Activated CD4-positive, alpha-beta T cell treated with anti-CD3 and anti-CD28 coated beads, Interleukin-2, amount 10 ng/mL, durations not matched to agents 7 days and 5 days (primary cell): ENCODE data around the gene STAG1. TPM values are rescaled to one million over a fixed set of nuclear protein-coding genes. Genes with fewer than 3 reads are reported as not detected.
"Not testable (repeated sequence)": the region's sequence is repeated elsewhere in the genome, so short reads cannot be mapped to it uniquely, and the experiment has no call there.

ENCODE experiments used
- CTCF ChIA-PET: fragments of 350-600 bp; sonication (Branson Sonifier 250); formaldehyde crosslinking; loops from one replicate; lab custom pipeline; 2021; ENCODE audit warnings: antibody characterized with exemption; lab: Charles Lee
- POLR2A ChIA-PET: fragments of 350-600 bp; sonication (Branson Sonifier 250); formaldehyde crosslinking; loops from one replicate; lab custom pipeline; 2021; ENCODE audit warnings: antibody characterized with exemption; lab: Charles Lee
- DNase-seq: peaks from one replicate; pipeline ENCODE4 v3.0.0-alpha.2; 2020
- H3K27ac Mint-ChIP-seq: one replicate; pipeline ENCODE4 v1.8.0; 2021; ENCODE audit warnings: mild to moderate bottlenecking, moderate library complexity, mixed read lengths
- H3K27me3 Mint-ChIP-seq: one replicate; pipeline ENCODE4 v1.8.0; 2021; ENCODE audit warnings: mixed read lengths
- H3K36me3 Mint-ChIP-seq: one replicate; pipeline ENCODE4 v1.8.0; 2021; ENCODE audit warnings: low read depth, mixed read lengths
- H3K4me1 Mint-ChIP-seq: one replicate; pipeline ENCODE4 v1.8.0; 2021; ENCODE audit warnings: mixed read lengths
- H3K4me3 Mint-ChIP-seq: one replicate; pipeline ENCODE4 v1.8.0; 2021; ENCODE audit warnings: mild to moderate bottlenecking, moderate library complexity, mixed read lengths
- H3K9me3 Mint-ChIP-seq: one replicate; pipeline ENCODE4 v1.8.0; 2021; ENCODE audit warnings: mixed read lengths
- total RNA-seq, 2 experiments: library from RNA; stranded (reverse); gene quantifications; one replicate each; pipeline ENCODE4 v1.2.3, GENCODE V29; 2021

STAG1 gene
- total RNA-seq, 2 experiments from 2014 or later, result 40.9 to 45.7 TPM

DNA sequence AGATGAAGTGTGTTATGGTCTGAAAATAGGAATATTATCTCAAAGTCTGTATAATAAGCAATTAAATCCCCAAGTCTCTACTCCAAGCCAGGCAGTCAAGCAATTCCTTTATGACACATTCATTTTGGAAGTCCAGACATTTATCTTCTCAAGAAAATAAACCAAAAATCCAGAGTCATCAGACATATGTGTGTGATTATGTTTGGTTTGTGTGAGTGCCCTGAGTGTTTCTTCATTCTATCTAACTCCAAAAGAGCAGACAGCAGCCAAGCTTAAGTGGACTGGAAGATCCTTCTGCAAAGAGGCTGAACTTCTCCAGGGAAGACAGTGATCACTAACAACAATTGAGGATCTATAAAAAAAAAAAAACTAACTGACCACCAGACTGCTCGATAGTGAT lies 239.8 kb downstream of the STAG1 start:
- no peaks in the 10 kb centered on the region for H3K27me3 Mint-ChIP-seq
- H3K27ac Mint-ChIP-seq, result no peak overlapping the region
- no peaks in the 10 kb centered on the region for H3K4me1 Mint-ChIP-seq
- DNase-seq, result no peak
- H3K36me3 Mint-ChIP-seq, result peaks cover 17% of the 10 kb centered on the region
- H3K9me3 Mint-ChIP-seq, result no peaks in the 10 kb centered on the region
- ChIA-PET POLR2A (no interaction called here), CTCF (interaction anchor here (1.7 kb wide), 1 partner anchor 78 kb away, joined by 3 read pairs; no protein-coding TSS in a partner anchor)
- no peak overlapping the region for H3K4me3 Mint-ChIP-seq

DNA sequence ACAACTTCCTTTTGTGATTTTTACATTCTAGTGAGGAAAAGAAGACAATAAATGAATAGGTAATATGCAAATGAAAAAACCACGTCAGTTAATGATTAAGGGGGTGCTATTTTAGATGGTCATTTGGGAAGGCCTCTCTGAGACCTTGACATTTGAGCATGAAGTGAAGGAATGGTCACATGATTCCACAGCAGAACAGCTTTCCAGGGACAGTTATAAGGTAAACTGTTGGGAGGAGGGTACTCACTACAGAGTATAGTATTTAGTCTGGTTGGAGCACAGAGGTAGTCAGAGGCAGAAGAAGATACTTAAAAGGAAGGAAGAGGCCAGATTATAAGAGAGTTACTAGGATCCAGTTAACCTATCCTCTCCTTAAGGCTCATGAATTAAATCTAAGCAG lies 246.5 kb downstream of the STAG1 start:
- no peak overlapping the region for H3K4me3 Mint-ChIP-seq
- H3K27me3 Mint-ChIP-seq, result no peaks in the 10 kb centered on the region
- H3K36me3 Mint-ChIP-seq, result peaks cover 4% of the 10 kb centered on the region
- no peaks in the 10 kb centered on the region for H3K9me3 Mint-ChIP-seq
- CTCF ChIA-PET, result no interaction called here
- H3K4me1 Mint-ChIP-seq, result no peaks in the 10 kb centered on the region
- DNase-seq, result no peak
- no peak overlapping the region for H3K27ac Mint-ChIP-seq
- POLR2A ChIA-PET, result no interaction called here

DNA sequence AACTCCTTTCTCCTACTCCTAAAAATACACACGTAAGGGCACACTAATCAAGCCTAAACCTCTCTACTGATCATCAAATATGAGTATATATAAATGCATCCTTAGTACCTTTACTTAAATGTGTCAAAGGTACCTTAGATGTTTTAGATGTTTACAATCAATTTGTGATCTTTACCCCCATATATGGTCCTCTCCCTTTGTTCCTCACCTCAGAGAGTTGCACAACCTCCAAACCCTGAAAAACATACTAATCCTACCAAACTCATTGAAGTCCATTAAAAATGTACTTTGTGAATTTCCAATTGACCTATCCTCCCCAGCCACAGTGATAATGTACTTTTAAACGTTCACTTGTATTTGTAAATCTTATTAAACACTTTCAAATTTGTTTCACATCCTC lies 249.1 kb downstream of the STAG1 start:
- H3K27me3 Mint-ChIP-seq, result no peaks in the 10 kb centered on the region
- peaks cover 7% of the 10 kb centered on the region for H3K36me3 Mint-ChIP-seq
- CTCF ChIA-PET, result no interaction called here

DNA sequence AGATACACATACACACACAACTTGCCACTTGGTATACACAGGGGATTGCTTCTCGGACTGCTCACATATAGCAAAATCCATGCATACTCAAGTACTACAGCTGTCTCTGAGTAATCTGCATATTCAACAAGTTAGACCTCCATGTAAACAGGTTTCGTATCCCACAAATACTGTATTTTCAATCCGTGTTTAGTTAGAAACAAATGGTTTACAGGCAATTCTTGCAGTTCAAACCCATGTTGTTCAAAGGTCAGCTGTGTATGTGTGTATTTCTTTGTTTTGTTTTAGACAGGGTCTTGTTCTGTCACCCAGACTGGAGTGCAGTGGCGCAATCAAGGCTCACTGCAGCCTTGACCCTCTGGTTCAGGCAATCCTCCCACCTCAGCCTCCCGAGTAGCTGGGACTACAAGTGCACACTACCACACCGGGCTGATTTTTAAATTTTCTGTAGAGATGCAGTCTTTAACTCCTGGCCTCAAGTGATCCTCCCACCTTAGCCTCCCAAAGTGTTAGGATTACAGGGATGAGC lies 253.2 kb downstream of the STAG1 start:
- Mint-ChIP-seq H3K27me3 (no peaks in the 10 kb centered on the region), H3K4me1 (no peaks in the 10 kb centered on the region), H3K36me3 (peaks cover 21% of the 10 kb centered on the region), H3K27ac (no peak overlapping the region), H3K4me3 (no peak overlapping the region), H3K9me3 (peaks cover 4% of the 10 kb centered on the region)
- DNase-seq, result no peak
- ChIA-PET CTCF (no interaction called here), POLR2A (no interaction called here)

More for the DNA sequence above, 249.1 kb downstream of the STAG1 start:
- Mint-ChIP-seq H3K27ac (no peak overlapping the region), H3K4me3 (no peak overlapping the region), H3K9me3 (no peaks in the 10 kb centered on the region), H3K4me1 (no peaks in the 10 kb centered on the region)
- POLR2A ChIA-PET, result no interaction called here
- no peak for DNase-seq

DNA sequence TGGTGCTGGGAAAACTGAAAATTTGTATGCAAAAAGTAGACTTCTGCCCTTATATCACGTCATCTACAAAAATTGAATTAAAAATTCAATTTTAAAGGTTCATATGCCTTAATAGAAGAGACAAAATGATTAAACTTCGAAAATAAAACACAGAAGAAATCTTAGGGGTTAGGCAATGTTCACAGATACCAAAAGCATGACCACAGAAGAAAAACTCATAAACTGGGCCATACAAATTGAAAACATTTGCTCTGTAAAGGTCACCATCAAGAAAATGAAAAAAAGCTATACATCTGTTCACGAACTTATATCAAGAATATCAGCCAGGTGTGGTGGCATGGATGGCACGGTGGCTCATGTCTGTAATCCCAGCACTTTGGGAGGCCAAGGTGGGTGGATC lies 257.0 kb downstream of the STAG1 start:
- ChIA-PET POLR2A (no interaction called here), CTCF (no interaction called here)
- Mint-ChIP-seq H3K27me3 (no peaks in the 10 kb centered on the region), H3K4me1 (no peaks in the 10 kb centered on the region), H3K9me3 (peaks cover 4% of the 10 kb centered on the region), H3K4me3 (no peak overlapping the region), H3K27ac (no peak overlapping the region), H3K36me3 (peaks cover 38% of the 10 kb centered on the region)
- no peak for DNase-seq

DNA sequence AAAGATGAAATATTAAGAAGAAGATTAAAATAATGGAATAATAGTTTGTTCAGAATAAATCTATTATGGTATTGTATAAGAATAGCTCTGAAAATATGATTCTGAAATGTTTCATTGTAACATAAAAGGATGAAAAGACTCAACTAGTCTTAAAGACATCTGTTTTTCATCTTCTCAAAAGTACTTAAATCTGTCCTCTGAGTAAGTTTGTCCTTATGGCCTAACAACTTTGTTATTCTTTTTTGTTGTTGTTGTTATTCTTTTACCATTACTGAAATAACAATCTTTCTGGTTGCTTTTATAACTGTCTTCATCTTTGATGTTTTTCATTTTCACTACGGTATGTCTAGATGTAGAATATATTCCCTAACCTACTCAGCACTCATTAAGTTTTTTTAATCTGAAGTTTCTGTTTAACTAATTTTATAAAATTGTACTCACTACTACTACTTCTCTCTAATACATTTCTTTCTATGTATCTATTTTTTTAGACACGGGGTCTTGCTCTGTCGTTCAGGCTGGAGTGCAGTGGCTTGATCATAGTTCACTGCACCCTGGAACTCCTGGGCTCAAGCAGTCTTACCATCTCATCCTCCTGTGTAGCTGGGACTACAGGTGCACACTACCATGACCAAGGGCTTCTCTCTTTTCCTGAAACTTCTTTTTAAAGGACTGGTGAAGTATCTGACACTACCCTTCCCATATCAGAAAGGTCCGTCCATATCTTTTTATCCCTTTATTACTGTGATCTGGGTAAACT lies 261.4 kb downstream of the STAG1 start:
- CTCF ChIA-PET, result no interaction called here
- no peaks in the 10 kb centered on the region for H3K4me1 Mint-ChIP-seq
- H3K27me3 Mint-ChIP-seq, result no peaks in the 10 kb centered on the region
- H3K9me3 Mint-ChIP-seq, result peaks cover 4% of the 10 kb centered on the region
- peaks cover 46% of the 10 kb centered on the region for H3K36me3 Mint-ChIP-seq
- peak overlapping the region; percentile 11 for H3K27ac Mint-ChIP-seq
- no peak for DNase-seq
- POLR2A ChIA-PET, result no interaction called here
- no peak overlapping the region for H3K4me3 Mint-ChIP-seq

DNA sequence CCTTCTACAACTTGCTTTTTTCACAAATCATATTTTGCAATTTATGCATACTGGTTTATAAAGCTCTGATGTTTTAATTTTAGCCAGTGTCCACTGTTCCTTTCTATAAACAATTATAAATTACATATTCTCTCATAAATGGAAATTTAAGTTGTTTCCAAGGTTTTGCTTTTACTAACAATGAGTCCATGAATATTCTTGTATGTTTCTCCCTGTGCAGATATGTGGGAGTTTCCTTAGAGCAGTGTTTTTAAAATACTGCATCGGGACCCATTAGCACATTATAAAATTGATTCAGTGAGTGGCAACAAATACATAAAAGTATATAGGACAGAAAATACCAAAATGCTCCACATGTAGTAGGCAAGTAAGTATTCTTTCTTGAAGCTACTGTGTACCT lies 266.4 kb downstream of the STAG1 start:
- H3K4me3 Mint-ChIP-seq, result no peak overlapping the region
- H3K27me3 Mint-ChIP-seq, result no peaks in the 10 kb centered on the region
- no peak for DNase-seq
- H3K9me3 Mint-ChIP-seq, result no peaks in the 10 kb centered on the region
- H3K36me3 Mint-ChIP-seq, result peaks cover 28% of the 10 kb centered on the region
- ChIA-PET POLR2A (no interaction called here), CTCF (interaction anchor here (1.6 kb wide), 1 partner anchor 9 kb away, joined by 4 read pairs; no protein-coding TSS in a partner anchor)
- no peaks in the 10 kb centered on the region for H3K4me1 Mint-ChIP-seq
- no peak overlapping the region for H3K27ac Mint-ChIP-seq

DNA sequence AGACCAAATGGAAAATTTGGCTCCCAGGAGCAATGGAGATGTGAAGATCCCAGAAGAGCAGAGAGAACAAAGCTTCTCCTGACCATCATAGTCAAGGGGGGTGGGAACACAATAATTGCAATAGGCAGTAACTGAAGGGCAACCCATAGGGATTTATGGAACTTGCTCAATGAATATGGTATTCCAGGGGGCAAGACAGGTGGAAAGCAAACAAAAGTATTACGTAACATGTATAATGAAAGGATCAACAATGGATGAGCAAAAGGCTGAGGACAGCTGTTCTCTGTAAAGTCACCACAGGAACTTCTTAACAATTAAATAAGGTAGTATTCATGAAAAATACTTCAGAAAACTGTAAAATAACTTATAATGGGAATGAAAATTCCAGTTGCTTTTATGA lies 275.9 kb downstream of the STAG1 start:
- Mint-ChIP-seq H3K4me1 (no peaks in the 10 kb centered on the region), H3K27ac (no peak overlapping the region), H3K9me3 (no peaks in the 10 kb centered on the region), H3K36me3 (peaks cover 31% of the 10 kb centered on the region), H3K27me3 (no peaks in the 10 kb centered on the region), H3K4me3 (no peak overlapping the region)
- no peak for DNase-seq
- ChIA-PET CTCF (interaction anchor here (0.6 to 1.4 kb wide), 2 partner anchors 10 to 558 kb away, joined by 3 to 4 read pairs; no protein-coding TSS in a partner anchor), POLR2A (no interaction called here)

DNA sequence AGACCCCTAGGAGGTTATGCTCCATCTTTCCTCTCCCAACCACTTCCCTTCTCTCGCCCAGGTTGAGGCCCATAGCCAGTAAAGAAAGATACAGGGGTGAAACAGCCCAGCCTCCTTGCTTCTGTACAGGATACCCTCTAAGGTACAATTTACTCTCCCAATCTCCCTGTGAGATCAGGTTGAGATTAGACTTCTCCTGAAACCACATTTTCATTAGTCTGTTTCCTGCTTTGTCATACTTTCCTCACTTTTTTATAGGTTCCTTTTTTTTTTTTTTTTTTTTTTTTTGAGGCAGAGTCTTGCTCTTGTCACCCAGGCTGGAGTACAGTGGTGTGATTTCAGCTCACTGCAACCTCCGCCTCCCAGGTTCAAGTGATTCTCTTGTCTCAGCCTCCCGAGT lies 277.3 kb downstream of the STAG1 start:
- DNase-seq, CTCF ChIA-PET, H3K27me3 Mint-ChIP-seq, H3K4me3 Mint-ChIP-seq, H3K27ac Mint-ChIP-seq, H3K9me3 Mint-ChIP-seq, H3K4me1 Mint-ChIP-seq, POLR2A ChIA-PET: not testable (repeated sequence)
- peaks cover 45% of the 10 kb centered on the region for H3K36me3 Mint-ChIP-seq

DNA sequence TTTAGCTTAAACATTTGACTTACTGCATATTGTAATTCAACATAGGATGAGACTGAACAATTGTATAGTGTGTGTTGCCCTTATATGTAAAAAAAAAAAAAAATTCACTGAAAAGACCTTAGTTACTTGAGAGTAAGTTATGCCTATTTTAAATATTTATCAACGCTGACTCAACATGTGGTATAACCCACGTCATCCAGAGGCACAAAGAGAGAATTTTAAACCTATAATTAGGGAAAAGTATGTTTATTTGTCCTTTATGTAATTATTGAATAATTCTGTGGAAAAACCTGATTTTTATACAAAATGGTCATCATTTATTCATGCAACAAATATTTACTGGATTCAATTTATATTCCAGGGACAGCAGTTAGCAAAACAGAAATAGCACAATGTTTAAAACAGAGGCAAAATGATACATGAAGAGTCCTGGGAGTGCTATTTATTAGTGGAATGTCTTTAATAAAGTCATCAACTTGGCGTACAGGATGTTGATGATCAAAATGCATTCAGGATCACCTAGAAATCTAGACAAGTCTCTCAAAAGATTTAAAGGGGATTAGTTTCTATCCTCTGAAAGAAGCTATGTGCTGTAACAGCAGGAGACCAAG lies 278.4 kb downstream of the STAG1 start:
- peaks cover 48% of the 10 kb centered on the region for H3K36me3 Mint-ChIP-seq
- CTCF ChIA-PET, result interaction anchor here (0.5 kb wide), 1 partner anchor 9 kb away, joined by 3 read pairs; no protein-coding TSS in a partner anchor

DNA sequence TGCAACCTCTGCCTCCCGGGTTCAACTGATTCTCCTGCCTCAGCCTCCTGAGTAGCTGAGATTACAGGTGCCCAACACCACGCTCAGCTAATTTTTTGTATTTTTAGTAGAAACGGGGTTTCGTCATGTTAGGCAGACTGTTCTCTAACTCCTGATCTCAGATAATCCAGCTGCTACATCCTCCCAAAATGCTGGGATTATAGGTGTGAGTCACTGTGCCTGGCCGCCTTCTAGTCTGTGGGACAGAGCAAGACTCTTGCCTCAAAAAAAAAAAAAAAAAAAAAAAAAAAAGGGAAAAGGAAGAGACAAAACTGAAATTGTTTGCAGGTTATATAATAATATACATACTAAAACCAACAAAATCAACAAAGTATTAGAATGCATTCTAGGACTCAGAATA lies 286.9 kb downstream of the STAG1 start:
- H3K4me1 Mint-ChIP-seq, result no peaks in the 10 kb centered on the region
- POLR2A ChIA-PET, result no interaction called here
- peaks cover 53% of the 10 kb centered on the region for H3K36me3 Mint-ChIP-seq
- no peak for DNase-seq
- CTCF ChIA-PET, result interaction anchor here (1.2 kb wide), 1 partner anchor 8 kb away, joined by 3 read pairs; no protein-coding TSS in a partner anchor
- H3K4me3 Mint-ChIP-seq, result no peak overlapping the region
- no peak overlapping the region for H3K27ac Mint-ChIP-seq
- H3K27me3 Mint-ChIP-seq, result no peaks in the 10 kb centered on the region
- H3K9me3 Mint-ChIP-seq, result peaks cover 14% of the 10 kb centered on the region

More for the DNA sequence above, 278.4 kb downstream of the STAG1 start:
- H3K9me3 Mint-ChIP-seq, result no peaks in the 10 kb centered on the region
- no peak overlapping the region for H3K4me3 Mint-ChIP-seq
- no peaks in the 10 kb centered on the region for H3K27me3 Mint-ChIP-seq
- no peaks in the 10 kb centered on the region for H3K4me1 Mint-ChIP-seq
- POLR2A ChIA-PET, result no interaction called here
- no peak overlapping the region for H3K27ac Mint-ChIP-seq
- no peak for DNase-seq

DNA sequence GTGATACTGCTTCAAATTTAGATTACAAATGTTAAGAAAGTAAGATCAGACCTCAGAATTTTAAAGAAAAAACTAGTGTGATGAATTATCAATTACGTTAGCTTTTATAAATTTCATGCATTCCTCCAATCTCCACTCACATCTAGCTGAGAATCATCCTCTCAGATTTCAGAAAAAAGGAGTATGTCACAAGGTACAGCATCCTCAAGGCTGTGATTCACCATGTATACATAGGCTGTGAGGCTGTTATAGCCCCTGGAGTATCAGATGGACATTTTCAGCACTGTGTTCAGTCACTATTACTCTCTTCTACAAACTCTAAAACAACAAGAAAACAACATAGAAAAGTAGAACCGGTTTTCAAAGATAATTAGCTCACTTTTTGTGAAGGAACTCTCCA lies 287.7 kb downstream of the STAG1 start:
- Mint-ChIP-seq H3K4me3 (no peak overlapping the region), H3K27me3 (no peaks in the 10 kb centered on the region), H3K4me1 (no peaks in the 10 kb centered on the region), H3K36me3 (peaks cover 52% of the 10 kb centered on the region), H3K9me3 (peaks cover 16% of the 10 kb centered on the region), H3K27ac (no peak overlapping the region)
- DNase-seq, result no peak
- POLR2A ChIA-PET, result no interaction called here
- CTCF ChIA-PET, result interaction anchor here (0.6 to 1.2 kb wide), 6 partner anchors 9 to 330 kb away, joined by 3 to 7 read pairs (median 3); no protein-coding TSS in a partner anchor

DNA sequence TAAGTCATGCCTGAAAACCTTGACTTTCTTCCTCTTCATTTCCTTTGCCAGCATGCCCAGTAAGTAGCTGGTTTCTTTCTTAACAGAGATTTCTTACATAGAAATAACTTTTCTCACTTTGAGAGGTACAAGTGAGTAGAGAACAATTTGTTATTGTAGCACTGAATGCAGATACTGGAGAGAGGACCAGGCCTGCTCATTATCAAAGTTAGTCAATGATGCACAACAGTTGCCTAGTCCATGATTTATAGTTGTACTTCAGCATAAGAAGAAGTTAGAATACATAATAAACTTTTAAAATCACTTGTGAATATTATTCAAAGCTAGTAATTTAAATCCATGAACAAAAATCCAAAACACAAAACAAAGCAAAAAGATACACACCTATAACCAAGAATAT lies 289.0 kb downstream of the STAG1 start:
- H3K36me3 Mint-ChIP-seq, result peaks cover 59% of the 10 kb centered on the region
- peaks cover 17% of the 10 kb centered on the region for H3K9me3 Mint-ChIP-seq
- ChIA-PET CTCF (no interaction called here), POLR2A (no interaction called here)
- no peaks in the 10 kb centered on the region for H3K4me1 Mint-ChIP-seq
- no peak overlapping the region for H3K27ac Mint-ChIP-seq
- H3K27me3 Mint-ChIP-seq, result no peaks in the 10 kb centered on the region
- no peak for DNase-seq
- no peak overlapping the region for H3K4me3 Mint-ChIP-seq
